Spleen (tissue), 11 donors: ENCODE data around the gene GPR78. TPM values are rescaled to one million over a fixed set of nuclear protein-coding genes. Genes with fewer than 3 reads are reported as not detected.

ENCODE experiments used
- DNase-seq: peaks from one replicate; pipeline ENCODE4 v3.0.0-alpha.2; 2020
- H3K27ac ChIP-seq, 8 donors: fragments of 200-600 bp; sonication (generic) in 7 of 8; 1 replicate in 4 of 8; 2 replicates in 4 of 8; pipeline versions ENCODE4 v1.5.0 to v1.8.0; 2016 to 2021; ENCODE audit warnings: inconsistent platforms in 4 of 8, mild to moderate bottlenecking in 4 of 8, moderate library complexity in 1 of 8
- H3K27me3 ChIP-seq, 7 donors: fragments of 200-600 bp; sonication (generic) in 6 of 7; replicated peaks in 1 of 7; 1 replicate in 4 of 7; 2 replicates in 3 of 7; pipeline versions ENCODE4 v1.5.0 to v1.8.0; 2016 to 2021; ENCODE audit warnings: inconsistent platforms in 3 of 7, mild to moderate bottlenecking in 1 of 7
- H3K36me3 ChIP-seq, 6 donors: fragments of 200-600 bp; sonication (generic) in 5 of 6; 1 replicate in 4 of 6; 2 replicates in 2 of 6; pipeline versions ENCODE4 v1.5.0 to v1.8.0; 2016 to 2021; ENCODE audit warnings: inconsistent platforms in 2 of 6
- H3K4me1 ChIP-seq, 6 donors: fragments of 200-600 bp; sonication (generic) in 5 of 6; 1 replicate in 3 of 6; 2 replicates in 3 of 6; pipeline versions ENCODE4 v1.5.0 to v1.8.0; 2016 to 2021; ENCODE audit warnings: inconsistent platforms in 3 of 6
- H3K4me3 ChIP-seq, 8 donors: fragments of 200-600 bp; sonication (generic) in 7 of 8; 1 replicate in 4 of 8; 2 replicates in 4 of 8; pipeline versions ENCODE4 v1.5.0 to v1.8.0; 2016 to 2021; ENCODE audit warnings: inconsistent platforms in 4 of 8, mild to moderate bottlenecking in 4 of 8, moderate library complexity in 2 of 8
- H3K9me3 ChIP-seq, 8 donors: fragments of 200-600 bp; sonication (generic) in 7 of 8; 1 replicate in 4 of 8; 2 replicates in 4 of 8; pipeline versions ENCODE4 v1.5.0 to v1.8.0; 2016 to 2021; ENCODE audit warnings: inconsistent platforms in 4 of 8
- POLR2A ChIP-seq, 3 donors: fragments of 450-650 bp; IDR thresholded peaks; one replicate each; pipeline ENCODE4 v1.5.1; 2017; ENCODE audit warnings: antibody characterized with exemption in 3 of 3, mild to moderate bottlenecking in 1 of 3
- POLR2AphosphoS5 ChIP-seq, 3 donors: sonication (generic); formaldehyde crosslinking; IDR thresholded peaks; one replicate each; pipeline ENCODE4 v1.5.1; 2017; ENCODE audit warnings: antibody characterized with exemption in 3 of 3
- WGBS, 5 donors: extraction: QIAGEN DNeasy Blood & Tissue Kit in 3 of 5; methylation state at CpG; one replicate each; pipeline versions ENCODE4 v1.1.5 to v1.1.7; 2013 to 2018; 5-methylcytosine and 5-hydroxymethylcytosine counted together
- intact Hi-C: fragments of 100-400 bp; cut with DNase I; formaldehyde crosslinking; loops from one replicate; pipeline ENCODE4 v1.15.0; 2023; ENCODE audit warnings: low total_unique reads
- polyA plus RNA-seq, 3 donors: library from polyadenylated mRNA; stranded (reverse); fragments of 200-250 nt; gene quantifications; one replicate each; pipeline ENCODE4 v1.2.1, GENCODE V29; 2013
- total RNA-seq, 7 donors: library from RNA; depleted of rRNA in 3 of 7; stranded (reverse); fragments of >200 nt in 3 of 7; fragmentation: NEBNext Ultra II Directional in 4 of 7; extraction: Animal tissue kit (Norgen Biotek cat#: 25700) in 4 of 7; gene quantifications; one replicate each; pipeline versions ENCODE4 v1.1.0 to v1.2.1, GENCODE V29; 2016 to 2021
- TF ChIP-seq, protein P1 (sequence below), 11 experiments: fragments of 200-600 bp in 7 of 11; fragments of 450-650 bp in 4 of 11; sonication (generic) in 4 of 11; IDR thresholded peaks in 8 of 11; conservative IDR thresholded peaks in 3 of 11; 1 replicate in 7 of 11; 2 replicates in 4 of 11; pipeline versions ENCODE4 v1.4.0 to v1.8.0; 2016 to 2021; ENCODE audit warnings: antibody characterized with exemption in 11 of 11, inconsistent platforms in 4 of 11, mild to moderate bottlenecking in 1 of 11
- donor health status: healthy with polysubstance abuse.
- donor health status: DM: no; HTN: no; CAD: no; lungs with moderate emphysema.
- donor health status: DM: no; HTN: no; CAD: no.
- donor health status: Bipolar disorder and iron deficiency.
- donor health status: healthy.
- donor health status: DM: no; HTN: no; CAD: no.
- donor health status: DM: yes; HTN: yes; CAD: no.

GPR78 gene
- total and polyA plus RNA-seq, 10 donors: 0.07 to 1.5 (median 0.12) TPM; not detected in 5

DNA sequence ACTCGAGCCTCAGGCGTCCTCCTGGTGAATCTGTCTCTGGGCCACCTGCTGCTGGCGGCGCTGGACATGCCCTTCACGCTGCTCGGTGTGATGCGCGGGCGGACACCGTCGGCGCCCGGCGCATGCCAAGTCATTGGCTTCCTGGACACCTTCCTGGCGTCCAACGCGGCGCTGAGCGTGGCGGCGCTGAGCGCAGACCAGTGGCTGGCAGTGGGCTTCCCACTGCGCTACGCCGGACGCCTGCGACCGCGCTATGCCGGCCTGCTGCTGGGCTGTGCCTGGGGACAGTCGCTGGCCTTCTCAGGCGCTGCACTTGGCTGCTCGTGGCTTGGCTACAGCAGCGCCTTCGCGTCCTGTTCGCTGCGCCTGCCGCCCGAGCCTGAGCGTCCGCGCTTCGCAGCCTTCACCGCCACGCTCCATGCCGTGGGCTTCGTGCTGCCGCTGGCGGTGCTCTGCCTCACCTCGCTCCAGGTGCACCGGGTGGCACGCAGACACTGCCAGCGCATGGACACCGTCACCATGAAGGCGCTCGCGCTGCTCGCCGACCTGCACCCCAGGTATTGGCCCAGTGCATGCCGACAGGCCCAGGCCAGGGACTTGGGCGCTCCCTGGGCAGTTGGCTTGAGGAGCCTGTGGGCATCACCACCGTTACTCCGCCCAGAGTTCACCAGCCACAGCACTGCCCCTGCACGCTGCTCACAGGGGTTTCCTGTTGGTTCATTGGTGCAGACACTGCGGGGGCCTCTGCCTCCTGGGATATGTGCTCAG is 1.1 kb downstream of the GPR78 start:
- H3K27me3 ChIP-seq: peaks cover 0 to 90% (median 27%) of the 10 kb centered on the region in 7 donors
- intact Hi-C loops: no loop called here

DNA sequence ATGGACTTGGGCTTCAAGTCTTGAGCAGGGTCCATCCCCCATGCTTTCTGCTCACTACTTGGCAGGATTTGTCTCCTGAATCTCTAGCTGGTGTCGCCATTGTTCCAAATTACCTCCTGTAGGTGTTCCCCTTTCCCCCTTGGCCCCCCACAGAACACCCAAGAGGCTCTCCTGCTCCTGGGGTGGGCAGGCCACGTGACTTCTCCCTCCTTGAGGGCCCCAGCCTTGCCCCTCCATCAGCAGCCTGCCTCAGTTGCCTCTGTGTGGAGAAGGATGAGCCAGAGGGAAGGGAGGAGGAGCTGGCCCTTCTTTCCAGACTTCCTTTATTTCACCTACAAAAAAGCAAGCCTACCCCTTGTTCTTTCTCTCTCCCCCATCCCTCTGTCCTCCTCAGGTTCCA is 1.8 kb downstream of the GPR78 start:
- H3K27me3 ChIP-seq: peaks cover 0 to 94% (median 27%) of the 10 kb centered on the region in 7 donors

More for the DNA sequence above, 1.1 kb downstream of the GPR78 start:
- peaks cover 0 to 6% (median 0%) of the 10 kb centered on the region in 6 donors for H3K4me1 ChIP-seq
- TF ChIP-seq POLR2AphosphoS5 (IDR thresholded peaks at IDR 0.05): no peak
- TF ChIP-seq POLR2A (IDR thresholded peaks at IDR 0.05): no peak
- TF ChIP-seq, protein P1, sequence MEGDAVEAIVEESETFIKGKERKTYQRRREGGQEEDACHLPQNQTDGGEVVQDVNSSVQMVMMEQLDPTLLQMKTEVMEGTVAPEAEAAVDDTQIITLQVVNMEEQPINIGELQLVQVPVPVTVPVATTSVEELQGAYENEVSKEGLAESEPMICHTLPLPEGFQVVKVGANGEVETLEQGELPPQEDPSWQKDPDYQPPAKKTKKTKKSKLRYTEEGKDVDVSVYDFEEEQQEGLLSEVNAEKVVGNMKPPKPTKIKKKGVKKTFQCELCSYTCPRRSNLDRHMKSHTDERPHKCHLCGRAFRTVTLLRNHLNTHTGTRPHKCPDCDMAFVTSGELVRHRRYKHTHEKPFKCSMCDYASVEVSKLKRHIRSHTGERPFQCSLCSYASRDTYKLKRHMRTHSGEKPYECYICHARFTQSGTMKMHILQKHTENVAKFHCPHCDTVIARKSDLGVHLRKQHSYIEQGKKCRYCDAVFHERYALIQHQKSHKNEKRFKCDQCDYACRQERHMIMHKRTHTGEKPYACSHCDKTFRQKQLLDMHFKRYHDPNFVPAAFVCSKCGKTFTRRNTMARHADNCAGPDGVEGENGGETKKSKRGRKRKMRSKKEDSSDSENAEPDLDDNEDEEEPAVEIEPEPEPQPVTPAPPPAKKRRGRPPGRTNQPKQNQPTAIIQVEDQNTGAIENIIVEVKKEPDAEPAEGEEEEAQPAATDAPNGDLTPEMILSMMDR (IDR thresholded peaks at IDR 0.05 in 8 of 11, conservative IDR thresholded peaks at IDR 0.05 in 3 of 11): no peak
- peak; percentile 70 for DNase-seq
- WGBS, 5 donors: 56 to 81% (median 65%) methylated on average over 43 to 66 of the region's 66 CpGs
- H3K9me3 ChIP-seq: peaks cover 0 to 10% (median 0%) of the 10 kb centered on the region in 8 donors
- H3K4me3 ChIP-seq: no peak overlapping the region
- H3K27ac ChIP-seq: no peak overlapping the region
- no peaks in the 10 kb centered on the region for H3K36me3 ChIP-seq

DNA sequence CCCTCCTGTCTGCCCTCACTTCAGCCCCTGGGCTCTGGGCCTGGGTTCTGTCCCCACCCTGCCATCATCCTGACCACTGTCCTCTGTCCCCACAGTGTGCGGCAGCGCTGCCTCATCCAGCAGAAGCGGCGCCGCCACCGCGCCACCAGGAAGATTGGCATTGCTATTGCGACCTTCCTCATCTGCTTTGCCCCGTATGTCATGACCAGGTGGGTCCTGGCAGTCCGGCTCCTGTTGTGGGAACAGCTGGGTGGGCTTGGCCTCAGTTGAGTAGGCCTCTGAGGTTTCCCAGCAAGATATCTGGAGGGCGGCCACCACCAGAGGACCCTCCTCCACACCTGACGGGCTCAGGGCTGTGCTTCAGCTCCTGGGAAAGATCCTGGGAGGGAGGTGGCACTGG is 2.2 kb downstream of the GPR78 start:
- H3K4me1 ChIP-seq: peaks cover 0 to 6% (median 0%) of the 10 kb centered on the region in 6 donors
- intact Hi-C loops: no loop called here
- no peak overlapping the region for H3K4me3 ChIP-seq
- DNase-seq: peak; percentile 55
- TF ChIP-seq, protein P1 (IDR thresholded peaks at IDR 0.05 in 8 of 11, conservative IDR thresholded peaks at IDR 0.05 in 3 of 11): no peak
- no peak for TF ChIP-seq POLR2A (IDR thresholded peaks at IDR 0.05)
- TF ChIP-seq POLR2AphosphoS5 (IDR thresholded peaks at IDR 0.05): no peak
- H3K9me3 ChIP-seq: peaks cover 0 to 10% (median 0%) of the 10 kb centered on the region in 8 donors
- WGBS, 5 donors: 84 to 91% (median 86%) methylated on average over 12 of the region's 12 CpGs
- peaks cover 0 to 96% (median 27%) of the 10 kb centered on the region in 7 donors for H3K27me3 ChIP-seq
- H3K36me3 ChIP-seq: no peaks in the 10 kb centered on the region
- H3K27ac ChIP-seq: no peak overlapping the region

More for the DNA sequence above, 1.8 kb downstream of the GPR78 start:
- intact Hi-C loops: no loop called here
- no peak for TF ChIP-seq POLR2AphosphoS5 (IDR thresholded peaks at IDR 0.05)
- no peak for TF ChIP-seq POLR2A (IDR thresholded peaks at IDR 0.05)
- TF ChIP-seq, protein P1 (IDR thresholded peaks at IDR 0.05 in 8 of 11, conservative IDR thresholded peaks at IDR 0.05 in 3 of 11): no peak
- peaks cover 0 to 10% (median 0%) of the 10 kb centered on the region in 8 donors for H3K9me3 ChIP-seq
- H3K4me3 ChIP-seq: no peak overlapping the region
- H3K4me1 ChIP-seq: peaks cover 0 to 6% (median 0%) of the 10 kb centered on the region in 6 donors
- H3K36me3 ChIP-seq: no peaks in the 10 kb centered on the region
- H3K27ac ChIP-seq: no peak overlapping the region
- peak; percentile 51 for DNase-seq
- 50 to 64% (median 54%) methylated on average over 2 of the region's 2 CpGs for WGBS, 5 donors

DNA sequence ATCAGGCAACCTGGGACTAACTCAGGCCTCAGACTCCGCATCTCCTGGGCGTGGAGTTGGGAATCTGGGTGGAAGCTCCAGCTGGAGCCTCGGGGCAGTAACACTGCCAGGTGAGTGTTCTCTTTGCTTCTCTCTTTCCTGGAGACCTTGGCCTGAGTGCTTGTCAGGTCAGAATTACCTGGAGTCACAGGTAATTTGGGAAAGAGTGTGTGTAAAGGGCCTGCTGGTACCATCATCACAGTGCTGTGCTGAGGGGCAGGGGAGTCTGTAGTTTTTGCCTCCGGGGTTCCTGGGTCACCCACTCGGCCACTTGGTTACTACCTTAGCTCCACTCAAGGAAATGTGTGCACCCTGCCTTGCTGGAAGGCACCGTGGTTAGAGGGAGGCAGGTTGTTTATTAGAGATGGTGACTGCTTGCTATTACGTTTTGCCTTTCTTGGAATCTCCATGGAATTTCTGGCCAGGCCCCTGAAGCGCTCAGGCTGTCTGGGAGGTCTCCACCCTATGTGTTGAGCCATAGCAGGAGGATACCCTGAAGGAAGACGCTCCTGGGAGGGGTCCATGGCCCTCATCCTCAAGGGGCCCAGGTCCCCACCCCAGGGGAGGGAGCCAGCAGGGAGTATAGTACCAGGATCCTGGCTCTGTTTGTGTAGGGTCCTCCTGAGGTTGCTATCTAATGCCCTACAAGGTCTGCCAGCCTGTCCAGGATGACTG is 2.9 kb downstream of the GPR78 start:
- Histone ChIP-seq H3K27ac (no peak overlapping the region), H3K27me3 (peaks cover 0 to 95% (median 27%) of the 10 kb centered on the region in 7 donors), H3K4me3 (no peak overlapping the region), H3K4me1 (peaks cover 0 to 6% (median 0%) of the 10 kb centered on the region in 6 donors), H3K36me3 (no peaks in the 10 kb centered on the region), H3K9me3 (peaks cover 0 to 10% (median 0%) of the 10 kb centered on the region in 8 donors)
- peak; percentile 36 for DNase-seq
- TF ChIP-seq POLR2A (IDR thresholded peaks at IDR 0.05): no peak
- TF ChIP-seq, protein P1 (IDR thresholded peaks at IDR 0.05 in 8 of 11, conservative IDR thresholded peaks at IDR 0.05 in 3 of 11): no peak
- no peak for TF ChIP-seq POLR2AphosphoS5 (IDR thresholded peaks at IDR 0.05)
- intact Hi-C loops: no loop called here
- 70 to 84% (median 76%) methylated on average over 8 to 9 of the region's 9 CpGs for WGBS, 5 donors
